Measurements from ENCODE around the gene NTN1. TPM values are rescaled to one million over a fixed set of nuclear protein-coding genes. Genes with fewer than 3 reads are reported as not detected.

The NTN1 gene
- total RNA-seq, 1 donor from 2014 or later, result 5.8 TPM

GRCh38 chr17:9192010-9192409, 170.7 kb downstream of the NTN1 start:
- DNase-seq (ENCODE audit: low spot score), result no peak

- DNase-seq (ENCODE audit: low spot score), result no peak
These were observed 174.1 kb downstream of the NTN1 start for GRCh38 chr17:9195411-9195810.

DNA sequence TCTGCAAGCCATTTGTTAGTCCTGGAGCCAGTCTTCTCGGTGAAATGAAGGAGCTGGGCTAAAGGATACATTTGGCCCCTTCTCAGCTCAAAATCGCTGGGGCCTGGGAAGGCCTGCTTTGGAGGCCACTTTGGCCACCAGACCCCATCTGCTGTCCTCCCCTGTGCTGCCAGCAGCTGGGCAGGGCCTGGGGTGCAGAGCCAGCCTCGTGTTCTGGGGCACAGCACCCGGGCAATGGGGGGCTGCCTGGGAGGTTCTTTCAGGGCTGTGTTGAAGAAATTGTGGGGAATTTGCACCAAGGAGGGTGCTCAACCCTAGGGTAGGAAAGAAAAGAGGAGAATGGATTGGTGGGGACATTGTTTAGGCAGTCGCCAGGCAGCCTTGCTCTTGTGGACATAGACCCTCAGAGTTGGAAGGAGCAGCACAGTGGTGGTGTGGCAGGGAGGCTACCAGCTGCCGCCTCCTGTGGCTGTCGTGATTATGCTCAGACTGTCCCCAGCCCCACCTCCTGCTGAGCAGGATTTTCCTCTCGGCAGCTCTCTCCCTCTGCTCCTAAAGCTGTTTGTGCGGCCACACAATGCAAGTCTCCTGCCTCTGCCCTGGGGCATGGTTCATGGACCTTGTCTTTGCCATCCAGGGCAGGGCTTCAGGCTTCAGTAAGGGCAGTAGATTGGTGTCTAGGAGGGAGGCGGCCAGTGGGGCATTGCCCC, 174.8 kb downstream of the NTN1 start:
- DNase-seq (ENCODE audit: low spot score), result no peak

- DNase-seq (ENCODE audit: low spot score), result no peak
These were observed 178.6 kb downstream of the NTN1 start for GRCh38 chr17:9199571-9200551.

GRCh38 chr17:9200699-9201359, 179.5 kb downstream of the NTN1 start:
- DNase-seq (ENCODE audit: low spot score), result no peak

GRCh38 chr17:9202532-9202931, 181.2 kb downstream of the NTN1 start:
- DNase-seq (ENCODE audit: low spot score), result no peak

- DNase-seq (ENCODE audit: low spot score), result no peak
These were observed 182.6 kb downstream of the NTN1 start for GRCh38 chr17:9203771-9204425.

GRCh38 chr17:9204637-9205329, 183.5 kb downstream of the NTN1 start:
- no peak for DNase-seq (ENCODE audit: low spot score)

DNA sequence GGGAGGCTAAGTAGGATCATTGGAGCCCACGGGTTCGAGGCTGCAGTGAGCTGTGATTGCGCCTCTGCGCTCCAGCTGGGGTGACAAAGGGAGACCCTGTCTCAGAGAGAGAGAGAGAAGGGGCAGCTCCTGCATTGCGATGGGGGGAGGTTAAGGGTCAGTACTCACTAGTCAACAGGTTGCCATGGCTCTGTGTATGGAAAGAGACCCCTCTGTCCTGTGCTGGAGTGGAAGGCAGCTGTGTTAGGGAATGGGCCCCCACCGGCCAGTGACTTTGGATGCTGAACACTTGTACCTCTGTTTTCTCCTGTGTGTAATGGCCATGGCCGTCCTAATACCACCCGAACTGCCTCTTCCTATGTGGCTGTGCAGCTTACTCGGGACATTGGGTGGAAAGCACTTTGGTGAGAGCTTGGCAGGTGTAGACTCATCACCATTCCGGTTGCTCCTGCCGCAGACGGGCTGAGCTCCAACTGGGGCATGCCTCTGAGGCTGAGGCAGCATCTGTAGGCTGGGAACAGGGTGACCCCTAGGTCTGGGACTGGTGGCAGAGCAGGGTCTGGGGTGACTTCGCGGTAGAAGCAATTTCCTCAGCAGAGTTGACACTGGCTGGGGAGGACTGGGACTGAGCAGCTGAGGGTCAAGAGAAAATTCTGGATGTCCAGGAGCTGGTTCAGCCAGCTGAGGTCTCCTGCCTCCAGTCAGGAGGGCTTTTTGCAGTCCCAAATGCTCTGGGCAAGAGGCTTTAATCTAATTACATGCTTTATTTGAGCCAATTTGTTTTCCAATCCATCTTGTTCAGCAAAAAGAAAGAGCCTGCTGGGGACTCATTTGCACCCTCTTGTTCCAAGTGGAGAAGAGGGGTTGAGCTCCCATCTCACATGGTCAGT, 184.5 kb downstream of the NTN1 start:
- no peak for DNase-seq (ENCODE audit: low spot score)

DNA sequence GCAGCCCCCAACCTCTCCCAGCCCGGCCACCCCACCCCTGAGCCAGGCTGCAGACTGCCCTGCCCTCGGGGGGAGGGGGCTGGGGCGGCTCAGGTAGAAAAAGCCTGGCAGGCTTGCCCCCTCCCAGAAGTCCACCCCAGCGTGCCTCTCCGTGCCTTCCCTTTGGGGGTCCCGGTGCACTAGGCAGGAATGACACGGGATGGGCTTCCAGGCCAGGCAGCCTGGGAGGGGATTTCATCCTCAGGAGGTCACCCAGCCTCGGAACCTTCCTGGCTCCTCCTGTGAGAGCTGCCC, 185.0 kb downstream of the NTN1 start:
- no peak for DNase-seq (ENCODE audit: low spot score)

DNA sequence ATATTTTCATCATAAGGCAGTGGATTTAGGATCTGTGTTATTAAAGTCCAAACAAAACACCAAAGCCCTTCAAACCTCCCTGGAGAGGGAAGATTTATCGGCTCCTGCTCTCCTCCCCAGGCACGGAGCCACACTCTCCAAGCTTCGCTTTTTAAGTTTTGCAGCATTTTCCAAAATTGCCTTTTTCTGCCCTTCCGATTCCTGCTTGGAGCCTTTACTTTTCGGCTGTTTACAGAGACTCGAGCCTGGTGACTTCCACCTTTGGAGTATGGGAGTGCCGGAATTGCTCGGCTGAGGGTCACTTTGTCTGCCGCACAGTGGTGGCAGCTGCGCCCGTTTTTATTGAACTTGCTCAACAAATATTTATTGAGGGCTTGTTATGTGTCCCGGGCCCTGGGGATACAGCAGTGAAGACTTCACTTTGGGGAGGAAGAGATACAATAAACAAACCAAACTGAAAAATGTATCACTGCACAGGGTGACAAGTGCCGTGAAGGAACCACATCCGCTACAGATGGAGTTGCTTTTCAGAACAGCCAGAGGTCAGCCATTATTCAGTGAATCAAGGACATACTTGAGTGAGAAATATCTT, 185.5 kb downstream of the NTN1 start:
- no peak for DNase-seq (ENCODE audit: low spot score)

- DNase-seq (ENCODE audit: low spot score), result no peak
These were observed 187.2 kb downstream of the NTN1 start for GRCh38 chr17:9208381-9209105.

GRCh38 chr17:9209347-9209746, 188.0 kb downstream of the NTN1 start:
- DNase-seq (ENCODE audit: low spot score), result no peak

DNA sequence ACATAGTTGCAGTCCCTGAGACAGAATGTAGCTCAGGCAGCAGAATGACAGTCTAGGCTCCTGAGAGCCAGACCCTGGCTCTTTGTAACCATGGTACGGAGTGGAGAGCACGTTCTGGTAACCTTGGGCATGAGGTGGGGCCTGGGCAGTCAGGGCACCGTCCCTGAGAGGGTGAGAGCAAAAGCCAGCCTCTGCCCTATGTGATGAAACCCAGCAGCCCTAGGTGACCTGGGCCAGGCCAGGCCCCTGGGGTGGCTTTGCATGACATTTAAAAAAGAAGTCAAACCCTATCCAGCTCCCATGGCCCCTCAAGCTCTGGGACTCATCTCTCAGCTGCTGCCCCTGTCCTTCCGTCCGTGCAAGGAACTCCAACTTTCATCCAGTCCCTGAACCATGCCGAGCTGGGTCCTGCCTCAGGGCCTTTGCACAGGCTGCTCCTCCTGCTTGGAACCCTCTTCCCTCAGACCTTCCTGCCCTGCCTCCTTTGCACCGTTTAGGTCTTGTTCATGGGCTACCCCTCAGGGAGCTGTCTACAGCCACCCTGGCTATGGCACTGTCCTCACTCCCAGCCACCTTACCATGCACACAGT, 188.6 kb downstream of the NTN1 start:
- no peak for DNase-seq (ENCODE audit: low spot score)

DNA sequence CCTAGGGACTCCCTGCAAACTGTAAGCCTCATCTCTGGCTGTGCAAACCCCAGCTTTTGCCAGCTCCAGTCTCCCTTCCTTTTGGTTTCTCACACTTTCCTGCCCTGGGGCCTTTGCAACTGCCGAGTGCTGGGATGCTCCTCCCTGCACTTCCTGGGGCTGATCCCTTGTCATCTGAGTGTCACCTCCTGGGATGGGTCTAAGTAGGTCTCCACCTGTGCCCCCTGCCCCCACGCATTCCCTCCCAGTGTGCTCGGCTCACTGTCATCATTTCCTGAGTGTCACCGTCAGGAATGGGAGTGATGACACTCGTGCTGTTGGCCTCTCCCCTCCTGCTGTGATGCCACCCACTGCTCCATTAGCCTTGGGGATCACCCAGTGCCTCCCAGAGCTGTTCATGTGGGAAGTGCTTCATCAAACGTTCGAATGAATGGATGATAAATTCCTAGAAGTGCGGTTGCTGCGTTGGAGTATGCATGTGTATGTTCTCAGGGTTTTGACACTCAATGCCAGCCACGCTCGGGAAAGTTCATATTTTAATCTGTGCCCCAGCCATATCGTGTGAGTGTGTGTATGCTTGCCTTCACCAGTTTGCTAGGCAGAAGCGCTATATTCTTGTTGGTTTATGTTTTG, 189.9 kb downstream of the NTN1 start:
- no peak for DNase-seq (ENCODE audit: low spot score)

DNA sequence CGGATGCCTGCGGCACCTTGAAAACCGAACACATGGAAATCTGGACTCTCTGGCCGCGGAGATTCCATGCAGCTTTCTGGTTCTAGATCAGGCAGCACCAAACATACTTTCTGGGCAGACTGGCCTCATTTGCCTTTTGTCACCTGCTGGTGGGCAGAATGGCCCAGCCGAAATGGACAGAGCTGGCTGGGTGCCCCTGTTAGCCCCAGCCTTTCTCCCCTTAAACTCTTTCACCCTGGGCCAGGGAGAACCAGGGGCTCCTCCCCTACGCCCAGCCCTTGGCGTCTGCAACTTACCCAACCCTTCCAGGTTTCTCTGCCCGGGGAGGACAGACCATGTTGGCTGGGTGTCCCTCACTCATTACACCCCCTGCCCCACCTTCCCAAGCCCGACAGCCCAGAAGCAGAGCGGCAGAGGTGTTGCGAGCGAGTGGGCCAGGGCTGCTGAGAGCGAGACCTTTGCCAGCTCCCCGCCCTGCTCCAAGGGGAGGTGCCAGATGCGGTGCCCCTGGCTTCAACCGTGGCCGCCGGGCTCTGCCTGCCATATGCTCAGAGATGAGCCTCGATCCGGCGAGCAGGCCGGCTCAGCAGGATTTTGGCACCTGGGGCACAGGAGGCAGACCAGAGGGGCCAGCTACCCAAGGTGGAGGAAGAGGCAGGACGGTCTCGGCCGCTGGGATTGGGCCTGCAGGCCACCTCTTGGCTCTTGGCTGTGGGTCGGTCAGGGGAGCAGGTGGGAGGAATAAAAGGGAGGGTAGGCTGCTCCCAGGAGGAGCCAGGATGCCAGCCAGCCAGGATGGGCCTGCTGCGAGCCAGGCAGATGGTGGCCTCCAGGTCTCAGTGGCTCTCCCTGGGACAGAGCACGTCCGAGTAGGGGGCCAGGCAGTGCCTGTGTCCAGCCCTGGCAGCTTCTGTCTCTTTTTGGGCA, 191.3 kb downstream of the NTN1 start:
- no peak for DNase-seq (ENCODE audit: low spot score)

DNA sequence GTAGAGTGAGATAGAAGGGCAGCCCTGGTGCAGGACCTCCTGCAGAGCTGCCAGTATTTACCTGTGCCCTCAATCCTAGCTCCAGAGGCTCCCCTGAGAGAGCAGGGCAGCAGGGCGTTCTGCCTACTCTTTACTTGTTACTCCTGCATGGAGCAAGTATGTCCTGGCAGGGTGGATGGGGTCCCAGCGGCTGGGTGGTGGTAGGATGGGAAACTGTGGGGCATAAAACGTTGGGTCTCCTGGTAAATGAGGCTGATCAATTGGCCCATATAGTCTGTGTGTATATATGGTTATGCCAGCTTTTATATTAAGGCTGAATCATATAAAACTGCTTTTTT, 192.0 kb downstream of the NTN1 start:
- DNase-seq (ENCODE audit: low spot score), result no peak

Measured in umbilical cord (tissue), 2 donors.